ENCODE data around the gene SPSB2.
"Not testable (repeated sequence)": the region's sequence is repeated elsewhere in the genome, so short reads cannot be mapped to it uniquely, and the experiment has no call there.

SPSB2 gene

DNA sequence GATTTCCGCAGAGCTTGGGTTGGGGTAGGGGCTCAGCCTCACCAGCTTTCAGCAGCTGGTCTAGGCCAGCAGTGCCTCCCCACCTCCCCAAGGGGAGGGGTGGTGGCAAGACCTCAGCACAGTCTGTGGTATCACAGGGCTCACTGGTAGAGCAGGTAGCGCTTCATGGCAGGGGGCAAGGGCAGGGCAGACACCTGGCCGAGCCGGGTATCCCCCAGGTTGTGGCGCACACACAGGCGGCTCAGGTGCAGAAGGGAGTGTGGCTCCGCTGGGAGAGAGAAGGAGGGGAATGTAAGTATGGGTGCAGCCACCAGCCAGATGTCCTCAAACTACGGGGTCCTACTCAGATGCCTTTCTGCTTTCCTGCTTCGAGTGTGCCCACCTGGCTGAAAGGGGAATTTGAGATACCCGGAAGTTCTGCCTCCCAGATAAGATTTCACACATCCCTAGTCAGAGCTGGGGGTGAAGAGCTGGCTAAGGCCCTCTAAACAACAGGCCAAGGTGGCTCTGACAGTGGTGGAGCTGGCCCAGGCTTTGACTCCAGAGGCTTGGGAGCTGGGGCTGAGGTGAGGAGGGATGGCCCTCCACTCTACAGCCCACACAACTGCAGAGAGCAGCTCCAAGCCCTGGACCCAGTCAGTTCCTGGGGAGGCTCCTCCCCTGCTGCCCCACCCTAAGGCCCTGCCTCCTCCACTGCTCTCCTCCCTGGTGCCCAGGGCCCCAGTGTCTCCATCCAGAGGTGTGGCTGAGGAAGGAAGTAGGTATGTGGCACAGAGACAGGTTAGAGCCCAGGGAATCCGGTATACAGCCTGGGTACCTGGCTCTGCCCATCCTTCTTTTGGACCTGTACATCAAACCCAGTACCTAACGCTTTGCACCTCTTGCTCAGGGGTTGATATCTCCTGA, 1.8 kb downstream of the SPSB2 start:
- no peak for DNase-seq (ENCODE audit: low read depth)

DNA sequence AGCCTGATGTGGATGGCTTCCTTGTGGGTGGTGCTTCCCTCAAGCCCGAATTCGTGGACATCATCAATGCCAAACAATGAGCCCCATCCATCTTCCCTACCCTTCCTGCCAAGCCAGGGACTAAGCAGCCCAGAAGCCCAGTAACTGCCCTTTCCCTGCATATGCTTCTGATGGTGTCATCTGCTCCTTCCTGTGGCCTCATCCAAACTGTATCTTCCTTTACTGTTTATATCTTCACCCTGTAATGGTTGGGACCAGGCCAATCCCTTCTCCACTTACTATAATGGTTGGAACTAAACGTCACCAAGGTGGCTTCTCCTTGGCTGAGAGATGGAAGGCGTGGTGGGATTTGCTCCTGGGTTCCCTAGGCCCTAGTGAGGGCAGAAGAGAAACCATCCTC, 2.8 kb downstream of the SPSB2 start:
- DNase-seq (ENCODE audit: low read depth), result peak; percentile 28

DNA sequence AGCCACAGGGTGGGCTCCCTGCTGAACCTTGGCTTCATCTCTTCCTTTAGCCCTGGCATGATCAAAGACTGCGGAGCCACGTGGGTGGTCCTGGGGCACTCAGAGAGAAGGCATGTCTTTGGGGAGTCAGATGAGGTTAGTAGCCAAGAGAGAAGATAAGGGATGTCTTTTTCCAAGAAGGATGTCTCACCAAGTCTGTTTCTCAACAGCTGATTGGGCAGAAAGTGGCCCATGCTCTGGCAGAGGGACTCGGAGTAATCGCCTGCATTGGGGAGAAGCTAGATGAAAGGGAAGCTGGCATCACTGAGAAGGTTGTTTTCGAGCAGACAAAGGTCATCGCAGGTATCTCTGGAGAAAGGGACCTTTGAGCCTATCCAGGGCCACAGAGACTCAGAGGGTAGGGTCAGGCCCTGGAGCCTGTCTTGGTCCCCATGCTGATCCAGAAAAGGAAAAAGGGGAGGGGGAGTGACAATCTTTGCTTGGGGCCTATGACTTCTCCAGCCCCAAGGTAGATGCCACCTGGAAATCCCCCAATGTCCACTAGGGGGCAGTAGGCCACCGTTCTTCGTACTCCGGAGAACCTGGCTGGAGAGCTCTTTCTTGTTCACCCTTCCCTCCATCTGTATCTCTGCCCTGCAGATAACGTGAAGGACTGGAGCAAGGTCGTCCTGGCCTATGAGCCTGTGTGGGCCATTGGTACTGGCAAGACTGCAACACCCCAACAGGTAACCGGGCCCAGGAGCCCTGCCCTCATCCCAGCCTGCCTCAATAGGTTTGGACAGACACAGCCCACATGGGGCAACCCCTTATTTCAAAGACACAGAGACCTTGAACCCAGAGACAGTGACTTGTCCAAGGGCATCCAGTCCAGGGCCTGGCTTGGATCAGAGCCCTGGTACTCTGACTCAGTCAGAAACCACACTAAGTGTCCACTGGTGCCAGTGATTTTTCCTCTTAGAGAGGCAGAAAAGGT, 3.8 kb downstream of the SPSB2 start:
- peak; percentile 56 for DNase-seq (ENCODE audit: low read depth)

DNA sequence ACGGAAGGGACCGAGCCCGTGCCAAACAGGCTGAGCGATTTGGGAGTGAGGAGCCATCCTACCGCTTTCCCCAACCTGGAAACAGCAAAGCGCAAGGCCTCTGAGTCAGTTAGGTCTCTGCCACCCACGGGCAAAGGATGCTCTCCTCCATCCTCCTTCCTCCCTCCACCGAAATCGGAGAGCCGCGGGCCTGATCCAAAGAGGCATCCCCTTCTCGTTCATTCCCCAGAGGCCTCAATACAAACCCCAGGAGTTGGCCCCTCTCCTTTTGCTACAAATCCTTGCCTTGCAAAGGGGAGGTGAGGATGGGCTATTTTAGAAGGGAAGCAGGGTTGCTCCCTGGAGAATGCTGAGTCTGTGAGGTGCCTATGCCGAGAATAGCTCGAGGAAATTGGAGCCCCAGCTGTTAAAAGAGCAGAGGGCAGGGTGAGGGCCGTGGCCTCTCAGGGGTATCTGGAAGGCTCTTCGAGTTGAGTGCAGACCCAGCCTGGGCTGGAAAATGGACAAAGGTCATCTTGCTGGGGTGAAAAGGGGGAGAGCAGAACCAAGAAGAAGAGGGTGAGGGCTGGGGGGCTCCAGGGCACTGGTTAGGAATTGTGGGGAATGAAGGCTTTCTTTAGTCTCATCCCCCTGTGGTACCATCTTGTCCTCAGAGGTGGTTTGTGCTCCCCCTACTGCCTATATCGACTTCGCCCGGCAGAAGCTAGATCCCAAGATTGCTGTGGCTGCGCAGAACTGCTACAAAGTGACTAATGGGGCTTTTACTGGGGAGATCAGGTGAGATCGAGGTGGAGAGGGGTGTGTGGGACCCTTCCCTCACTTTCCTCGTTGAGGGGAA, 4.7 kb downstream of the SPSB2 start:
- DNase-seq (ENCODE audit: low read depth), result no peak

DNA sequence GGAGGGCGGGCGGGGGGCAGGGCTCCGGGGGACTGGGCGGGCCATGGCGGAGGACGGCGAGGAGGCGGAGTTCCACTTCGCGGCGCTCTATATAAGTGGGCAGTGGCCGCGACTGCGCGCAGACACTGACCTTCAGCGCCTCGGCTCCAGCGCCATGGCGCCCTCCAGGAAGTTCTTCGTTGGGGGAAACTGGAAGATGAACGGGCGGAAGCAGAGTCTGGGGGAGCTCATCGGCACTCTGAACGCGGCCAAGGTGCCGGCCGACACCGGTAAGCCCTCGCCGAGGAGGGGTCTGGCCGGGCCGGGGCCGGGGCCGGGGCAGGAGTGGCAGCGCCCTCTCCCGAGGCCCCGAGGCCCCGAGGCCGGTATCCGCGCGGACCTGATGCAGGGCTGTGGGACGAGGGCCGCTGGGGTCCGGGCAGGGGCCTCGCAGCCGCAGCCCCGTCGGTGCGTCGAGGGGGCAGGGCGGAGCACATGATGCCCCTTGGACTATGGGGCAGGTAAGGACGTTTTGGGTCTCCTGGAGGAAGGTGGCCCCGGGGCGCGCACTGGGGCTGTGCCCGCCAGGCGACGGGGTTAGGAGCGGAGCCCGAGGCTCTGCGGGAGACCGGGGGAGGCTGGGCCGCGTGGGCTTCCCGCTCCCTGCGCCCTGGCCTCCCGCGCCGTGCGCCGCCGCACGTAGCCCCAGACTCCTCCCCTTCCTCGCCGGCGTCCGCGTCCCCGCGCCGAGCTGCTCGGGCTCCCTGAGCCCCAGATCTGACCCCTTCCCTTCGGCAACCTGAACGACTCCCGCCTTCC, 5.5 kb downstream of the SPSB2 start, which contains the start of gene TPI1:
TPI1 (plus strand) TSS at position 119 of the 798 bp plus-strand sequence; CDS start at position 155, 36 bp downstream.
- peak; percentile 81 for DNase-seq (ENCODE audit: low read depth)

DNA sequence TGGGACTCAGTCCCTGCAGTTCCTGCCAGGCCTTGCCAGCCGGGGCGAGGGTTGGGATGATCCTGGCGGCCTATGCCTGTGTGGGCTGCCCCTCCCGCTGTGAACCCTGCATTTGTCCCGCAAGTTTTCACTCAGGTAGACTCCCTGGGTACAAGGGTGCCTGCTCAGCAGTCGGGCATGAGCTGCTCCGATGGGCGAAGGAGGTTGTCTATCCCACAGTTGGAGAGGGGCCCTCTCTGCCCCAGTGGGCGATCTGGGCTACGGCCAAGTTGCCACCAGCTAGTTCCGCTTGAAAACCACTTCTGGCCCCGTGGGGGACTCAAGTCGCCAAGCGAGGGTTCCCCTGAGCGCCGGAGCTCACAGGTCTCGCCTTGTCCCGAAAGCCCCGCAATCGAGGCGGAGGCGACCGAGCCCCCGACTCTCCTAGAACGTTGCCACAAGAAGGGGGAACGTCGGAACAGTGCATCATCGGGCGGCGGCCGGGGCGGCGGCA, 6.1 kb downstream of the SPSB2 start:
- DNase-seq (ENCODE audit: low read depth), result no peak

DNA sequence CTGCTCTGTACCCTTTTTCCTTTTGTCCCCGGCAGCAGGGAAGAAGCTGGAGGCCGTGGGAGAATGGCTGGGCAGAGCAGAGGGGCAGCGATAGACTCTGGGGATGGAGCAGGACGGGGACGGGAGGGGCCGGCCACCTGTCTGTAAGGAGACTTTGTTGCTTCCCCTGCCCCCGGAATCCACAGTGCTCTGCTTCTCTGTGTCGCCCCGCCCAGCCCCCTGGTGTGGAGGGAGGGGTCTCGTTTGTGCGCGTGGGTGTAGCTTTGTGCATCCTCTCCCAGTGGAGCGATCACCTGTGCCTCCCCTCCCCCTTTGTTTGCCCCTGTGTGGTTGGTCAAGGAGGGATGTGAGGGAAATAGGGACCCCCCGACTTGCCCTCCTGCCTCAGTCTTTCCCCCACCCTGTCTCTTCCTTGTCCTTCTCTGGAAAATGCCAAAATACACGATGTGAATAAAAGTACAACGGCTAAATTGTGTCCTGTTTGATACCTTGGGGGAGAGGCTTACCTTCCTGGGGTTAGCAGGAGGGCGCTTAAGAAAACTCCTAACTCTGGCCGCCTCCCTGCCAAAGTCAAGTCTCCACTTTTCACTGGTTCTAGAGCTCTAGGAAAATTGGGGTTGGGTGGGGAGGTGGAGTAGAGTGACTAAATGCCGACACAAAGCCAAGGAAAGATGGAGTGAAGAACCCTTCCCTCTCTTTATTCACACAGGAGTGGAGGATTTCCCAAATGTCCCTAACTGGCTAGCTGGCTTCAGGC, 6.8 kb downstream of the SPSB2 start:
- DNase-seq (ENCODE audit: low read depth), result no peak

DNA sequence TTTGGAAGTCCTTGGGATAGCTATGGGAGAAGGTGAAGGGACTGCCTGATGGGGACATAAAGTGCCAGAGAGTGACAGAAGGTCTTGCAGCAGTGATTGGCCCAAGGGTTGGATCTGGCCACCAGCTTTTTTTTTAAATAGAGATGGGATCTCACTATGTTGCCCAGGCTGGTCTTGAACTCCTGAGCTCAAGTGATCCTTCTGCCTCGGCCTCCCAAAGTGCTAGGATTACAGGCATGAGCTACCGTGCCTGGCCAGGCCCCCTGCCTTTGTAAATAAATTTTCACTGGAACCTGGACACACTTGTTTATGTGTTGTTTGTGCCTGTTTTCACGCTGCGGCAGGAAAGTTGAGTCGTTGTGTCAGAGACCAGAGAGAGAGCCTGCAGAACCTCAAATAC, 7.8 kb downstream of the SPSB2 start:
- DNase-seq (ENCODE audit: low read depth), result not testable (repeated sequence)

DNA sequence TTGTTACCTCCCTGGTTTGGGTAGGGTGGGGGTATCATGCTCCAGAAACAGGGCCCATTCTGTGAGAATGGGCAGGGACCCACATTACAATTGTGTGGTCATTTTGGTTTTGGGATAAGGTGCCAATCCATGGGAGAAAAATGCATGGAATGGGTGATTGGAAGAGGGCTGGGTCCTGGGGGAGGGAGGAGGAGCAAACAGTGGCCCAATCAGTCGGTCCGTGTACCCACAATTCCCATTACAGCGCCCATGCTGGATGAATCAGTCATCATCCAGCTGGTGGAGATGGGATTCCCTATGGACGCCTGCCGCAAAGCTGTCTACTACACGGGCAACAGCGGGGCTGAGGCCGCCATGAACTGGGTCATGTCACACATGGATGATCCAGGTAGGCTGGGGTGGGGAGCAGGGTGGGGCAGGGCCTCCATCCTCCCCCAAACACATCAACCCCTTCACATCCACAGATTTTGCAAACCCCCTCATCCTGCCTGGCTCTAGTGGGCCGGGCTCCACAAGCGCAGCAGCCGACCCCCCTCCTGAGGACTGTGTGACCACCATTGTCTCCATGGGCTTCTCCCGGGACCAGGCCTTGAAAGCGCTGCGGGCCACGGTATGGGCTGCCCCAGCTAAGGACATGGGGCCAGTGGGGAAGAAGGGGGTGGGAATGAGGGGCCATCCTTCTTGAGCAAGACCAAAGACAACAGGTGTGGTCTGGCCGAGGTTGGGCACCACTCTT, 9.3 kb downstream of the SPSB2 start:
- no peak for DNase-seq (ENCODE audit: low read depth)

DNA sequence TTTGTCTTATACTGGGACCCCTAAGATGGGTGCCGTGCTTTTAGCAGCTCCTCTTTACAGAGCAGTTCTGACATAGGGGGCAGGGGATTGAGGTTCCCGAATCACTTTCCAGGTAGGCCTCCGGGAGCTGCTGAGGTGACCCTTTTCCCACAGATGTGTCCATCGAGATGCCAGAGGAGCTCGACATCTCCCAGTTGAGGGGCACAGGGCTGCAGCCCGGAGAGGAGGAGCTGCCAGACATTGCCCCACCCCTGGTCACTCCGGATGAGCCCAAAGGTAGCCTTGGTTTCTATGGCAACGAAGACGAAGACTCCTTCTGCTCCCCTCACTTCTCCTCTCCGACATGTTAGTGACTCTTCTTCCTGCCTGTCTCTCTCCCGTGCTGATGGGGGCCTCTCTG, 10.1 kb downstream of the SPSB2 start:
- no peak for DNase-seq (ENCODE audit: low read depth)

DNA sequence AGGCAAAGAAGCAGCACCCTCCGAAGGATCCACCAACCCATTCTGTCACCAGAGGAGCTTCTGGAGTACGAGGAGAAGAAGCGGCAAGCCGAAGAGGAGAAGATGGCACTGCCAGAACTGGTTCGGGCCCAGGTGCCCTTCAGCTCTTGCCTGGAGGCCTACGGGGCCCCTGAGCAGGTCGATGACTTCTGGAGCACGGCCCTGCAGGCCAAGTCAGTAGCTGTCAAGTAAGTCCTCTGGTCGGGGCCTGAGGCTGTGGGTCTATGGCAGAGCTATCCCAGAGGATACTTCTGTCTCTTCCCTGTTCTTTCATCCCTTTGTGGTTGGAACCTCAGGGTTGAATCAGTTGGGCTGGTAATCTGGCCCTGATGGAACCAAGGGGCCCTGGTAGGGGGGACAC, 11.7 kb downstream of the SPSB2 start:
- DNase-seq (ENCODE audit: low read depth), result no peak

DNA sequence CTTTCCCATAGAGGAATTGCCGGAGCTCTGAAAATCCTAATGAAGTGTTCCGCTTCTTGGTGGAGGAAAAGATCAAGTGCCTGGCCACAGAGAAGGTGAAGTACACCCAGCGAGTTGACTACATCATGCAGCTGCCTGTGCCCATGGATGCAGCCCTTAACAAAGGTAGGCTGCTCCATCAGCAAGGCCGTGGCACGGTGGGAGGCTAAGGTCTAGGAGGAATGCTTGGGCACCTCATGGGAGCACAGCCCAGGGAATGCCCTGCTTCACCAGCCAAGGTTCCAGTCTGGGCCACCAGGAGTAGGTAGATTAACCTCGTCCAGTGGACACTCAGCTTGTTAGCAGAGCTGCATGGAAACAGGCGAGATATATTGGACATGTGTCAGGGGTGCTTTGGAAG, 12.2 kb downstream of the SPSB2 start:
- DNase-seq (ENCODE audit: low read depth), result no peak

DNA sequence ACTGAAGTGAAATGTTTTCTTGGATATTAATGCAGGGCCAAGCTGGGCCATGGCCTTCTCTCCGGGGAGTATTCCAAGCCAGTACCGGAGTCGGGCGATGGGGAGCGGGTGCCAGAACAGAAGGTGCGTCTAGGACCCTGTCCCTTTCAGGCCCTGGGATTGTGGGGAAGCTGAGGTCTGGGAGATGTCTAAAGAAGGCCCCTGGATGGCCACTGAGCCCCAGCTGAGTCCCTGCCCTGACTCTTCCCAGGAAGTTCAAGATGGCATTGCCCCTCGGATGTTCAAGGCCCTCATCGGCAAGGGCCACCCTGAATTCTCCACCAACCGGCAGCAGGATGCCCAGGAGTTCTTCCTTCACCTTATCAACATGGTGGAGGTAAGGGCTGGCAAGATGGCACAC, 13.0 kb downstream of the SPSB2 start:
- DNase-seq (ENCODE audit: low read depth), result no peak

DNA sequence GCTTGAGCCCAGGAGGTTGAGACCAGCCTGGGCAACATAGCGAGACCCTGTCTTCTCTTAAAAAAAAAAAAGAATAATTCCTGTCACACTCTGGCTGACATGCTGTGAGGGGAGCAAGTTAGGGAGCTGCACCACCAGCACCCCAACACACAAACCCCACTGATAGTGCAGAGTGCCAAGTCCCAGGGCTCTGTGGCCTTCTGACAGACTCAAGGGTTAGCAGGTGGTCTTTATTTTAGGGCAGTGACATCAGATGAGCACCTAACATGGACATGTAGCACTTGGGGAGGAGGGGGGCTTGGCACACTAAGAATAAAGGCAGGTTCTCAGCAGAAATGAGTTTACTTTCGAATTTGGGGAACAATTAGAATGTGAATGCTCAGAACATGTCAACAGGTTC, 14.3 kb downstream of the SPSB2 start:
- no peak for DNase-seq (ENCODE audit: low read depth)

DNA sequence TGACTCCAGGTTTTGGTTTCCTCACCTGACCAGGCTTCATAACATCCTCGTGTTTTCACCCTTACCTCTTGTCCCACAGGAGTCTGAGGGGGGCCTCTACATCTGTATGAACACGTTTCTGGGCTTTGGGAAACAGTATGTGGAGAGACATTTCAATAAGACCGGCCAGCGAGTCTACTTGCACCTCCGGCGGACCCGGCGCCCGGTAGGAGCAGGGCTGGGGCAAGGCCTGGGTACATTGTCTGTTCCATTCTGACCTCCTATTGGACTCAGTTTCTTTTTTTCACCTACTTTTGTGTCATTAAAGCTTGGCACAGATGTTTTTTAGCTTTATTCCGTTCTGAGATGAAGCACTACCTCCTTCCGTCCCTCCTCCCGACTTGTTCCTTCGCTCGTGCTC, 17.8 kb downstream of the SPSB2 start:
- no peak for DNase-seq (ENCODE audit: low read depth)

DNA sequence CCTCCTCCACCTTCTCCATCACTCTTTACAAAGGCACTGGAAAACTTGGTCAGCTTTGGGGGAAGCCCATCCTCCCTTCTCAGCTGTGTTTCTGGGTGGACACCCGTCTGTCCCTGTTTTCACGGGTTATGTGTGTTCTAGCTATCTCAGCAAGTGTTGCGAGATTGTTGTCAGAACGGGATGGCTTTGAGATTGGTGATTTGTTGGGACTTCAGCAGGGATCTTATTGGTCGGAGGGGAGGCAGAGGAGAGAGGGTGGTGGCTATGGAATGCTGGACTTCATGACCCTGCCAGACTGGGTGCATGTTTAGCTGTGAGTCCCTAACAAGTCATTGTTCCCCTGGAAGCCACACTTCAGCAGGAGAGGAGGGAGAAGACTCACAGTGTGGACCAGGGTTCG, 19.1 kb downstream of the SPSB2 start:
- DNase-seq (ENCODE audit: low read depth), result no peak

DNA sequence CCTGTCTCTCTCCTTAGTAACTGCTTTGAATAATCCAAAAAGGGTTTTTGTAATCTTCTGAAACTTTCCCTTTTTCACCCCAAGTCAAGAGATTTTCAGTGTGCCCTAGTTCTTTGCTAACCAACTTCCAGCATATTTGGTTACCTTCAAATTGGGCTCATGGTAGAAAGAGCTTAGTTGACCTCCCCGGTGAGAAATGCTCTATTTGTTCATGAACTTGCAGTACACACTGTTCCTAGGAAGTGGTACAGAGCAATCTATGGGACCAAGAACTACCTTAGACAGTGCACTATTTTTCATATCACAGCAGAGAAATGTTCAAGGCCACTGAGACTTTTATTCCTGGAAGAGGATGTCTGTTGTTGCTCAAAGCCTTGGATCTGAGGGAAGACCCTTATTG, 19.5 kb downstream of the SPSB2 start:
- DNase-seq (ENCODE audit: low read depth), result no peak

DNA sequence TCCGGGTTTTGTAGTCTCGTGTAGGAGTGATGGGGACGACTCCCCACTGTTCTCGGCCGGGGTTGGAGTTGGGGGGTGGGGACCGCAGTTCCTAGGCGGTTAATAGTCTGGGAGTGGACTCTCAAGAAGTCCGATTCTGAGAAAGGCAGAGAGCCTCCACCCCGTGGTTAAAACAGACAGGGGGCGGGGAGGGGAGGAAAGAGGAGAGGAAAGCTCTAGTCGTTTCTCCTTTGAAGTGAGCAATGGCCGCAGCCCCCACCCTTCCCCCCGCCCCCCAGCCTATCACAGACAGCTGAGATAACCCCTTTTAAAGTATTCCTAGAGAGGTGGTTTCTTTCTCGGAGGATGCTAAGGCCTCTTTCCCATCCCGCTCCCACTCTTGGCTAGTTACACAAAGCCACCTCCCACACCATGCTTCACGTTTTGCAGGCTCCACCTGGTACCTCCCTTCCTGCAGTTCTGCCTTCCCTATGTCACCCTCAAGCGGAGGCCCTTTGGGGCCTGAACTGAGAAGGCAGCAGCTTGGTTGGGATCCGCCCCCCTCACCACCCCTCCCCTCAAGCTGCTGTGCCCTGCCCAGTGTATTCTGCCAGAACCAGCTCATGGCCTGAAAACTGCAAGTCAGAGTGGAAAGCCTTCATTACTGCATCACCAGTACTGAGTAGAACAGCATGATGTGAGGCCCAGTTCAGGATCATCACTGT, 20.3 kb downstream of the SPSB2 start:
- DNase-seq (ENCODE audit: low read depth), result peak; percentile 86
